C4-2B (cell line): Measurements from ENCODE around the gene ATR.
"Not testable (repeated sequence)": the region's sequence is repeated elsewhere in the genome, so short reads cannot be mapped to it uniquely, and the experiment has no call there.

Source experiments
- CTCF ChIP-seq: fragments of 450-650 bp; conservative IDR thresholded peaks from 2 replicates; pipeline ENCODE4 v1.5.1; 2017; ENCODE audit warnings: mild to moderate bottlenecking
- ZFX ChIP-seq: fragments of 450-650 bp; IDR thresholded peaks from 2 replicates; pipeline ENCODE4 v1.6.1; 2017

GRCh38 chr3:142581070-142581469, 2.5 kb upstream of the ATR start:
- not testable (repeated sequence) for TF ChIP-seq CTCF, ZFX
